HG03095 (cell line): ENCODE measurements around the gene METTL25B.

Source experiments
- ATAC-seq: cut with Tn5 transposase; IDR thresholded peaks from one replicate; pipeline ENCODE4 v1.9.1; 2021; ENCODE audit warnings: moderate library complexity; ENCODE audit not compliant: unreplicated experiment

The METTL25B gene

DNA sequence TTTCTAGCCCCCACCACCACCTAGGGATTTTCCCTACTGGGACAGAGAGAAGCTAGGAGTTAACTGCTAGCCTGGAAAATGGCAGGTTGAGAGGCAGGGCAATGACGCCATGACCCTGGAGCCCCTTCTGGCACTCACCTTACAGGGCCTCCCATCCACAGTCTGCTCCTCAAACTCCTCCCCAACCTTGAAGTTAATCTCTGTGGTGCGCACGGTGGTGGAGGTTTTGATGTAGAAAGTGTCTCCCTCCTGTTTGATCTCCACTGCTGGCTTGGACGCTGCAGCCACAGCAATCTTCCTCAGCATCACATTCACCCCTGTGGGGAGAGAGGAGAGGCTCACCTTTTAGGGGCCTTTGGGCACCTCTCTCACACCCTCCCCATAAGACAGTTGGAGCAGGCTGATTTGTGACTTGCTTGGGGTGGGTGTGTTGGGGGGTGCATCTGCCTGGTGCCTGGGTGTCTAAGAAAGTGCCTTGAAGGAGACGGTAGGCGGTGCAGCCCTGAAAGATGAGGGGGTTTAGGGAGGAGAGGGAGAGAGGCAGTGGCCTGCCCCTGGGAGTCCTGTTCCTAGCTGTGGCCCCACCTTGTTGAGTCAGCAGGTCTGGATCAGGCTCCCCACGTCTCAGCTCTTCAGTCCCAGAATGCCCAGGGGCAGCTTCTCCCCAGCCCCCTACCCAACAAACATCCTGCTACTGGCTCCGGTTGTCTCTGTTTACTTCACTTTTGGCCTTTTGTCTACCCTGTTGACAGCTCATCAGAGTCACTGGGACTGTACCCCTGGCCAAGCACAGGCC is 27.3 kb upstream of the METTL25B start:
- no peak for ATAC-seq

DNA sequence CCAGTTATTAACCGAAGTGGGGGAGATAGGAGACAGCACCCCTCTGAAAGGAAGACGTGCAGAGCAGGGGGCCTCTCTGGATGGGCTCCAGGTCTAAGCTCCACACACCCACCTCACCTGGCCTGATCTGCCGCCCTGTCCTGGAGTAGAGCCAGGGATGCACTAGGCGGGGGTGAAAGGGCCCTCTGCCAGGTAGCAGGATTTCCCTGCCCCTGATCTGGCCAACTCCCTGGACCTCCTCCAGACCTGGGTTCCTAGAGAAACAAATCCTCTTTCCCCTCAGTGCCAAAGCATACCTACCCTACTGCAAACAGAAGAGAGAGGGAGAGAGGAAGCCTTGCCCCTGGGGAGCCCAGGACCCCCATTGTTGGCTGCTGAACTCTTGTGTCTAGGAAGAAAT is 24.9 kb upstream of the METTL25B start:
- ATAC-seq: no peak

DNA sequence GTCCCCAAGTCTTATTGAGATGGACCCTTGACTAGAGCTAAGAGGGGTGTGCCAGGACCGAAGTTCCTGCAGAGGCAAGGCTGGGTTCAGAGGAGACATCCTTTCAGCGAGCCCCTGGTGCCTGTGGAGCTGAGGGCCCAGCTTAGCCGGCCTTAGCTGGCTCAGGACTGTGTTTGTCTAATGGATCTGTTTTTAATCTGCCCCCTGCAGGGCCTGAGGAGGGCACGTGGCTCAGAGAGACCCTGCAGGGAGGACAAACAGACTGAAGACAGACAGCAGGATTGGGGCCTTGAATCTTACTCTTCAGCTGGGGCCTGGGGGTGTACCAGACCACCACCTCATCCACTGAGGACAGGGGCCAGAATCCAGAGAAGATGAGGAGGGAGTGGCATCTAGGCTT is 24.5 kb upstream of the METTL25B start:
- no peak for ATAC-seq

DNA sequence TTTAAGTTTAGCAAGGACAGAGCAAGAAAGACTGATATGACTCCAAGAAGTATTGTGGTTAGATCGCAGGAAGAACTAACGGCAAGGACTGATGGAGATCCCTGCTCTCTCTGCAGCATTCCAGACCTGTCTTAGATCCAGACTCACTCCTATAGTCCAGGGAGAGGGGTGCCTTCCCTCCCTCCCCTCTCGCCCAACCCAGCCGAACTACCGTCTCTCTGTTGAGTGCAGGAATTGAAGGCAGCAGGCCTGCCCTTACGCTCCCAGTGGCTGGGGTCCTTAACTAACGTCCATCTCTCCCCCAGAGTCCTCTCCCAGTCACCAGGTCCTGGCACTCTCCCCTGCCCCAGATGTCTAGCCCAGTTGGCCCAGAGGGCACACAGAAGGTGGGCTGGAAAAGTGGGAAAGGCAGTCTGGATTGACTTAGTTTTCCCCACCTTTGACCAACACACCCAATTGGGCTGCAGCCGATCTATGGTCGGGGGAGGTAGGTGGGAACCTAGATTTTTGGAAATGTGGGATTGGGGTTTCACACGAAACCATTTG is 24.0 kb upstream of the METTL25B start:
- no peak for ATAC-seq

DNA sequence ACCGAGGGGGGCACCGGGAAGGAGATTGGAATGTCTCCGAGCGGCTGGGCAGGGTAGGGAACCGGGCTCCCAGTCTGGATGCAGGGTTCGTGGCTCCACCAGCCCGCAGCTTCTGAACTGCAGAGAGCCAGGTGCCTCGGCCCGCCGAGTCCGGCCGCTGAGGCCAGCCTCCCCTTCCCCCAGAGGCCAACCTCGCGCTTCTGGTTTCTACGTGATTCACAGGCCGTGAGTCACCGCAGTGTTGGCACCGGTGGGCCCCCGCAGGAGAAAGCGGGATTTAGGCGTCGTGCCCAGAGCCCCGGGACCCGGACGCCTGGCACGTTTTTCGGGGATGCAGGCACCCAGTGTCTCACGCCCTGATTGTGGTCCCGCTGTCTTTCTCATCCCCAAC is 23.3 kb upstream of the METTL25B start:
- ATAC-seq: no peak

DNA sequence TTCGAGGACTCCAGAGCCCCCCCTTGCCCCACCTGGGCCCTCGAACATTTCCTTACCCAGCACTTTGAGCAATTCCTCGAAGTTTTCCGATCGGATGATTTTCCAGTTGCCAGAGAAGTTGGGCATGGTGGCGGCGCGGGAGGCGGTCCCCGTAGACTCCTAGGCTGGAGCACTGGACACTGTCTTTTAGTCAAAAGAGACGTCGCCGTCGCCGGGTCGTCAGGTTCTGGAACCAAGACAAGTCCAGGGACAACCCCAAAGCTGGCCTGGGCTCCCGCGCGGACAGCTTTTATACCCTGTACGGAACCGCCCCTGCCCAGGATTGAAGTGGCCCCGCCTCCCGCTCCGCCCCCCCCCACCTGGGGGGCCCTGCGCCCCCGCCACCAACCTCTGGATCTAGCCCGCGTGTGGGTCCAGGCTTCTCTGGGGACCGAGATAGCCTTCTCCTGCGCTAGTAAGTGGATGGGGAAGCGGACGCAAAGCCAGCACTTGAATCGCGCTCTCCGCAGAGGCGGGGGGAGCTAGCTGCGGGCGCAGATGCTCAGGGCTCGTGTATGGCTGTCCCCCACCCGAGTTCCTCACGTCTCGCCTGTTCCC is 22.9 kb upstream of the METTL25B start, which contains the start of gene CRABP2:
Gene CRABP2, minus strand, starts transcription at position 263 of the 597 bp plus-strand sequence. Its CDS starts 137 bp downstream, at position 126.
- no peak for ATAC-seq

DNA sequence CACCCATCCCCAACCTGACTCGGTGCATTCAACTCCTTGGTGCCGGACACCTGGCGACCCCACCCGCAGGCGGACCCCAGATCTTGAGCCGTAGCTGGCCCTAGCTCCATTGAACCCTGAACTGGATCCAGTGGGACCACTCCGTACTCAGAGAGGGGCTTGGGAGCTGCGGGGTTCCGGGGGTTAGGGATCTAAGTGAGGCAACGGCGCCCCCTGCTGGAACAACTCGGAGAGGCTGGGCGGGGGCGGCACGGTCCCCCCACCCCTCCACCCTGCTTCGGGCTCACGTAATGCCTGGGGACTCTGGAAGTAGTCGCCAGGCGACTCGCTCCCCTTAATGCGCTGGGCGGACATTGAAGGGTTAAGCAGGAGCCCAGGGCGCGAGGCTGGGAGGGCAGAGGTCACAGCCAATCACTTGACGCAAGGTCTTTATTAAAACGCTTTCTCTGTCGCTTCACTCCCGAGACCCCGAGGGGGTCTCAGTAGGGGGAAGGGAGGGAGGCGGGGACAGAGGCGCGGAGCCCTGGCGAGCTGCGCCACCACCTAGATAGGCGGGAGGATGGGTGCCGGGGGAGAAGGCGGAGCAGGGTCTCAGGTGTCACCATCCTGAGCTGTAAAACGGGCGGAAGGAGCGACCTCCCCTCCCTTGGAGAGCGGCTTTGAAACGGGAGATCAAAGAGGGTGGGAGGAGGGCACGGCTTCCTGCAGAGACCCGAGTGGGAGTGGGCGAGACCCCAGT is 22.2 kb upstream of the METTL25B start:
- ATAC-seq: no peak

DNA sequence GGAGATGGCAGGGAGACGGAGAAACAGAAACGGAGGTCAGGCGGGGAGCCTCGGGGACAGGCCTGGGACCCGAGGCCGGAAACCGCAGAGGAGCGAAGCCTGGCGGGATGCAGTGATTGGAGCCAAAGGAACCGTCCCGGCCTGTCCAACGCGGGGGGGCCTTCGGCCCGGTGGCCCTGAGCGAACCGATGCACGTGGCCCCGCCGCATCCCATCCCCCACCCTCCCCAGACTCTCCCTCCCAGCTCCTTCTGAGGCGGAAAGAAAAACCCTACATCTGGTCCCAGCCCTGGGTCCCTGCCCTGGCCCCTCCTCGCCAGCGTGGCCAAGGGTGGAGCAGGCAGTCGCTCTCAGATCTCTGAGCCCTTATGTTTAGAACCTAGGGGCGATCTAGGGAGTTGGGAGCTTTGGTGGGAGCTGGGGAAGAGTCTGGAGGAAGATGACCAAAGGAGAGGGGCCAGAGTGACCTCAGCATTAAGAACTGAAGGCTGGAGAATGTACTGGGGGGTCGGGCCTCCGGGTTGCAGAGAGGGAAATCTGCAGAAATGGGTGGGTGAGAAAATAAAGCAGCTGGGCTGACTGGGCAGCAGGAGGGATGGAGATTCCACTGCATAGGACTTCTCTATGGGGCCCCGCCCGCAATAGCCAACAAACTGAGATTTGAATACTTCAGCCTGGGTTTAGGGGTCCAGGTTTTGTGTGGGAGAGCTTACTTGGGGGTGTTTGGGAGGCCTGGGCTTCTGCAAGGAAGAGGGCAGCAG is 21.4 kb upstream of the METTL25B start:
- no peak for ATAC-seq

DNA sequence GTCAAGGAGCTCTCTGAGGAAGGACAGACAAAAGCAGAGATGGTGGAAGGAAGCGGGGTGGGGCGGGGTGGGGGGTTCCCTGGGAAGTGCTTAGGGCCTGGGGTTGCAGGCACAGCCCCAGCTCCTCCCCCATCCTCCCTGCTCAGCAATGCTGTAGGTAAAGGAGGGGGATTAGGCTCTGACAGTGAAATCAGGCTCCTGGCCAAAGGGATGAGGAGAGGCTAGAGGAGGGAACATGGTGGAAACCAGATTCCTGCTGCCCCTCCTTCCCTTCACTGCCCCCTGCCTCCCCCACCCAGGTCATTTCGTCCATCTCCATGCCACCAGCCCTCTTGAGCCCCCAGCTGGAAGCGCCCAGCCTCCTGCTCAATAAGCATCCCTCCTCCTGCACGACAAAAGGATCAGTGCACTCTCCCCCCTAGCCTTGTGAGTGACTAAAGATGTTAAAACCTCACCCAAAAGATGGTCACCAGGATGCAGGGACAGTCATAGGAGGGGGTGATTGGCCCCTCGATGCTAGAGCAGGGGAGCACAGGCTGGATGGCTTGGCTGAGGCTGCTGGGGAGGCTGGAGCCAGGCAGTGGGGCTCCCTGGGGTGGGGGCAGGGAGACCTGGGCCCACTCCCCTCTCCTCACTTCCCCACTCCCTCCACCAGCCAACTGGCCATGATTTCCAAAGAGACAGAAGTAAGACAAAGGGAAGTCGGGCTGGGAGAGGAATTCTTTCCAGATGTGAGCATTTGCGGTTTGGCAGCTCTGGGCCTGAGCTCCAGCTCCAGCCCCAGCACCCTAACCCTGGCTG is 20.7 kb upstream of the METTL25B start:
- ATAC-seq: no peak

DNA sequence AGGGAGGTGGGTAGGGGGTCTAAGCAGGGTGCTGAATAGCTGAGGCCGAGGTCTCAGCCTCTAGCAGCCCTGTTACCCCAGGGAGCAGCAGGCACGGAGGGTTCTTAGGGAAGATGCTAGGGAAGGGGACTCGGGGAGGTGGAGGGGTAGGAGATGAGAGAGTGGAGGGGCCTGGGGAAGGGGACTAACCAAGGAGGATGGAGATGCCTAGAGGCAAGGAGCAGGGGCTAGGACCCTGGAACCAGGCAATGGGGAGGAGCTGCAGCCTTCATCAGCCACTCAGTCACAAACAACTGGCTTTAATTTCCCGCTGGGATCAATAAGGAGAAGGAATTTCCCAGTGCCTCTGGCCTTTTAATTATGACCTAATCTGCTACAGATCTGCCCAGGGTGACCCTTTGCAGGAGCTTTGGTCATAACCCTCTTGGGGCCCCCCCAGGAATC is 20.0 kb upstream of the METTL25B start:
- ATAC-seq: no peak

DNA sequence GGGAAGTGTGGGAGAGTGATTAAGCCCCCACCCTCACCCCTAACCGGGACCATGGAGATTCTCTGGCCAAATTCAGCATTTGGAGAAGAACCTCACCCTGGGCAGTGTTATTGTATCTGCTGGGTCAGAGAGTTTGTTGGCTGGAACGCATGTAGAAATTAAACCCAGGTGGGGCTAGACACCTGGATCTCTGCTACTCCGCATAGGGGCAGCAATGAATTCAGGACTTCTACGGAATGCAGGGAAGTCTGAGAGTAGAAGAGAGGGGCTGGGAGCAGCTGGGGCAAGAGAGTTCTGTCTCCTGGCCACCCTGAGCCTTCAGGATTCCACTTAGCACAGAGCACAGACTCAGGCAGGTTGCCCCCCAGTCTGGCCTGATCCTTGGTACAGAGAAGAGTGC is 19.2 kb upstream of the METTL25B start:
- ATAC-seq: no peak

DNA sequence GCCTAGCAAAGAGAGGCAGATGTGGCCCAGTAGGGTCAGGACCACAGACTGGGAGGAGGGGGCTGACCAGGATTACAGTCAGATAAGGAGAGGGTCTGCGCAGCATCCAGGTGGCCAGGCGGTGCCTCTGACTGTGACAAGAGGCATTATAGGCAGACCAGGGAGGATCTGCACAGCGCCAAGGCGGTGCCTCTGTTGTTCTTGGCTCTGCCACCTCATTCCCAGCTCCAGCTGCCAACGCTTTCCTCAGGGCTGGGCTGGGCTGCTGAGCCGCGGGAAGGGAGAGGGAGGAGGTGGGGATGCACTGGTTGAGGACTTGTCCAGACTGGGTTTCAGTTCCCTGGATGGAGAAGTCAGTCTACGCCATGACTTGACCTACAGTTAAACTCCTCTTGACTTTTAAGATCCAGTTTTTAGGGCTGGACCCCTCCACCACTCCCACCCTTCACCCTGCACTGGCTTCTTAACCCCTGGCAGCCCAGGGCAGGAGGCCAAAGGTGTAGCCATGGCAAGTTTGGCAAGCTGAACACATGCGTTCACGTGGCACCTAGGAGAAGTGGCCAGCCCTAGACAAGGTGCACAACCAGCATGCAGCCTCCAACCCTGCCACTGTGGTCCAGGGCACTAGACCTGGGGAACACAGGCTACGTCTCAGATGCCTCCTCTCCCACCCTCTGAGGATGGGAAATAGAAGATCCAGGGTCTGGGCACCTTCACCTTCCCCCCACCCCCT is 18.3 kb upstream of the METTL25B start:
- no peak for ATAC-seq

DNA sequence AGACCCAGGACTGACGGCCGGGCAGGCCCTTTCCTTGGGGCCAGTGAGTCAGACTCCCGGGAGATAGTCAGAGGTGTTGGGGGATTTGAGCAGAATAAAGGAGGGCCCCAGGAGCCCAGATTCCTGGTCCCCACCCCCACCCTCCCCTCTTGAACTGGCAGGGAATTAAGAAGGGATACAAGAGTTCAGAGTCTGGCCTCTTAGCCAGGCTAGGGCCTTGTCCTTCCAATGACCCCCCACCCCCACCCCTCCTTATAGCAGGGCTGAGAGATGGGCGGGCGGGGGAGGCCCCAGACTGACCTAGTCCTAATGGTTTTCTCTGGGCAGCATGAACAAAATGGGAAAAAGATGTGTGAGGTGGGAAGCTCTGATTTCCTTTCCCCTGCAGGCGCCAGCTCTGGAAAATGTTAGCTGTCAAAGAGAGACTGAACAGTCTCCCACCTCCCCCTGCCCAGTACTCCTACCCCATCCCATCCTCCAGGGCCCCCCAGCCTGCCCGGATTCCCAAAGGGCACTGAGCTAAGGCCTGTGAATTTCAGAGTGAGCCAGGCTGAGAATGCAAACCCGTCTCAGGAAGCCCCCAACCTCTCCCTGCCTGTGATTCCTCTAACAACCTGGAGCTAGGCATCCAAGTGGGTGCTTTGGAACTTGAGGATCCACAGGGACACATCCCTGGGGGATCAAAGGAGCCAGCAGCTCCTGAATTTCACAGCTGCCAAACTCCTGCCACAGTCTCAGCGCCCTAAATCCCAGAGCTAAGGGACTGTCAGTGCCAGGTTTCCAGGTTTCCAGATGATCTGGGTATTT is 17.1 kb upstream of the METTL25B start:
- no peak for ATAC-seq

DNA sequence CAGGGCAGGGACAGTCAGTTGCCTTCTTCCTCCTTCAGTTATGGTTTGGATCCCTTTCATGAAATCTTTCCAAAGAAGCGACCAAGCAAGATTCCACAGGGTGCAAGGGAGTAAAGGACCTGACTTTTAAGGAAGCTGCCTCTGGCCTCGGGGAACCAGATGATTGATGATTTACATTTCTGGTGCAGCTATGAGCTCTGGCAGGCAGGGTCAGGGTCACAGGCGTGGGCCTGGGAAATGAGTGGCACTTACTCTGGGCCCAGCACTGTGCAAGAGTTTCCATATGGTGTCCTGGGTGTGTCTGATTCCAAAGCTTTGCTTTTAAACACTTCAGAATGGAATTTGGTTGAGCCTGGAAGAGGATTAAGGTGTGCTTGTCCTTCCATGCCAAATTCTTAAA is 15.6 kb upstream of the METTL25B start:
- no peak for ATAC-seq

DNA sequence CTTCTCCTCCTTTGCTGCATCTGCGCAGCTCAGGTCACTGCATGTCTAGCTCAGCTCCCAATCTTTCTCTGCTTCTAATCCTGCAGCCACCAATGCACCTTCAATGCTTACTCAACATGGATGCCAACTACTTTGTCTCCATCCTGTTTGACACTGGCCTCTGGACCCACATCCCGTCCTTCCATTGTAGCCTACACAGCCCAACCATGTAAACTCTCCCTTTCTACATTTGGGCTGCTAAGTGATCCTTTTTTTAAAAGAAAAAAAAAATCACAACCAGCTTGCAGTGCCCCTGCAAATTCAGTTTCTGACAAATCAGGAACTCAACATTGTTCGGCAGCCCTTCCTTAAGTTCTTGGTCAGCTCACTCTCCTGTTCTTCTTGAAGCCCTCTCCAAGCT is 13.4 kb upstream of the METTL25B start:
- no peak for ATAC-seq

DNA sequence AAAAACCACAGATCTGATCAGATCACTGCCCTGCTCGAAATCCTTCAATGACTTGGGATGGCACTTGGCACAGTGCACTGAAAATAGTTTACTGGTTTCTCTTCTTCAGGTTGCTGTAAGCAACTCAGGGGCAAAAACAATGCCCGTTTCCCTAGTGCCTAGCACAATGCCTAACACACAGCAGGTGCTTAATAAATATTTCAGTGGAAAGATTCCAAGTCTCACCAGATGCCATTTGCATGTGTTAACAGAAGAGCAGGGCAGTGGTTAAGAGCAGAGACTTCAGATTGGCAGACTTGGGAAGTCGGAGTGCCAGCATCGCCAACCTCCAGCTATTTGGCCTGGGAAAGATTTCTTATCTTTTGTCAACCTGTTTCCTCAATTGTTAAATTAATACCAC is 10.9 kb upstream of the METTL25B start:
- ATAC-seq: no peak

DNA sequence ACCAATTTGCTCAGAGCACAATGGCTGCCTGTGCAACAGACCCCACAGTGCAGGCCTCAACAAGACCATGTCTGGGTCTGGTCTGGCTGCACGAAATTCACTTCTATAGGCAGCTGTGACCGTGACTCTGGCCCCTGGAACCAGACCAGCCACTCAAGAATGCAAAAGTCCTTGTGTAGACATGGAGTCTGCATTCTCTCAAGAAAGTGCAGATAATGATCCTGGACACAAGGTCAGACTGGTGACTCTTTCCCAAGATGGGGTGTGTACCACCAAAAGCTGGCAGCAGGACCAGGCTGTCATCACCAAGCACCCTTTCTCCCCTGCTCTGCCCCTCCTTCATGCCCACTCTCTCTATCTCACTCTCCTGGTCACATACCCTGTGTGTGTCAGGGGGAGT is 7.1 kb upstream of the METTL25B start:
- no peak for ATAC-seq

DNA sequence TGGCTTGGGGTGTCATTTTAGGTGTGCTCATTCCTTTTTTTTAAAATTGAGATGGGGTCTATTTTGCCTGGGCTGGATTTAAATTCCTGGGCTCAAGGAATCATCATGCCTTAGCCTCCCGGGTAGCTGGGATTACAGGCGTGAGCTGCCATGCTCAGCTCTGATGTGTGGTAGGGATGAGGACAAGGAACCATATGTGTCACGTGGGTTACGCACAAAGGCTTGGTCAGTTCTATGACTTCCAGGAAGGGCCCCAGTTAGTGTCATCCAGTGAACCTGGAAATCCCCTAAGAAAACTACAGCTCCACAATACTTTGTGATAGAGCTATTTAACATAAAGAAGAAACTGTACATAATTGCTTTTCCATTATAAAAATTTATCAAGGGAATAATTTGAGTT is 6.7 kb upstream of the METTL25B start:
- no peak for ATAC-seq
